Inferior parietal cortex (tissue), 1 donor: ENCODE measurements around the gene LNPEP.
"Not testable (repeated sequence)": the region's sequence is repeated elsewhere in the genome, so short reads cannot be mapped to it uniquely, and the experiment has no call there.

Experiments used
- DNase-seq: peaks from one replicate; pipeline ENCODE4 v3.0.0-alpha.2; 2016; ENCODE audit errors: extremely low spot score

LNPEP gene

DNA sequence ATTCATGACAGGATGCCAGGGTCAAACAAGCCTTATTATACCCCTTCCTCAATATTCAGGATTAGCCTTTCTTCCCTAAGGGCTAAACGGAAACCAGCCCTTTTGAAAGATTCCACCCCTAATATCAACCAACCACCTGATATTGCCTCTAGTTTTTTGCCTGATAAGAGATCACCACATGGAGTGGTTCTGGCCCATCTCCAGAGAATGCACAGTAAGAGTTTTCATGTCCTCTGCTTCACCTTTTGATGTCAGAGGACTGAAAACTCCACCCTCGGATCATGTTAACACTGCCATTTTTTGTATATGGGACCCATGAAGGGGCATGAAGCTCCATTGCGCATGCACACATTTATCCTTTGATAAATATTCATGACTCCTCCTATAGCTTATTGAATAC, 5.8 kb upstream of the LNPEP start:
- DNase-seq, result no peak

- DNase-seq, result no peak
These were observed 5.3 kb upstream of the LNPEP start for GRCh38 chr5:96930589-96930988.

DNA sequence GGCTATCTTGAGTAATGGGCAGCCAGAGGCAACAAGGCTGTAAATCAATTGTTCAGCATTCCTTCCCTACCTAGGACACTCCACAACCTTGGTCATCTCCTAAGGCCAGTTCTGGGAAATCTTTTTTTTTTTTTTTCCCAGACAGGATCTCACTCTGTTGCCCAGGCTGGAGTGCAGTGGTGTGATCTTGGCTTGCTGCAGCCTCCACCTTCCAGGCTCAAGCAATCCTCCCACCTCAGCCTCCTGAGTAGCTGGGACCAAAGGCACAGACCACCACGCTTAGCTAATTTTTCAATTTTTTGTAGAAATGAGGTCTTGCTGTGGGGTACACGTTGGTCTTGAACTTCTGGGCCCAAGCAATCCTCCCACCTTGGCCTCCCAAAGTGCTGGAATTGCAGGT, 4.8 kb upstream of the LNPEP start:
- DNase-seq, result not testable (repeated sequence)

GRCh38 chr5:96931605-96932004, 4.3 kb upstream of the LNPEP start:
- no peak for DNase-seq

DNA sequence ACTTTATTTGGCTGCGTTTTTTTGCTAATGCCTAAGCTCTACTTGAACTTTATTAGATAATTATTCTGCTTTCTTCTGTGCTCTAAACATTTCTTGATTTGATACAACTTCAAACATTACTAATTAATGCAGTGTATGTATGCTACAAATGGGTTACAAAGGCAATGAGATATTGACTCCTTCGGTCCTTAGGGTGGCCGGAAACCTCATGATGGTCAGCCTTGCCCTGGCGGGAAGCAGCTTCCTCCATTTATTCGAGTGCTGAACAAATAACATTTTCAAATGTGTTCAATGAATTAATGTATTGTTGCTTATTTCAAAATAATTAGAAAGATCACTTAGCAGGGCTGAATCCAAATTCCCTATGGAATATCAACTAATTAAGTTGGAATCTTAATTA, 3.9 kb upstream of the LNPEP start:
- no peak for DNase-seq

DNA sequence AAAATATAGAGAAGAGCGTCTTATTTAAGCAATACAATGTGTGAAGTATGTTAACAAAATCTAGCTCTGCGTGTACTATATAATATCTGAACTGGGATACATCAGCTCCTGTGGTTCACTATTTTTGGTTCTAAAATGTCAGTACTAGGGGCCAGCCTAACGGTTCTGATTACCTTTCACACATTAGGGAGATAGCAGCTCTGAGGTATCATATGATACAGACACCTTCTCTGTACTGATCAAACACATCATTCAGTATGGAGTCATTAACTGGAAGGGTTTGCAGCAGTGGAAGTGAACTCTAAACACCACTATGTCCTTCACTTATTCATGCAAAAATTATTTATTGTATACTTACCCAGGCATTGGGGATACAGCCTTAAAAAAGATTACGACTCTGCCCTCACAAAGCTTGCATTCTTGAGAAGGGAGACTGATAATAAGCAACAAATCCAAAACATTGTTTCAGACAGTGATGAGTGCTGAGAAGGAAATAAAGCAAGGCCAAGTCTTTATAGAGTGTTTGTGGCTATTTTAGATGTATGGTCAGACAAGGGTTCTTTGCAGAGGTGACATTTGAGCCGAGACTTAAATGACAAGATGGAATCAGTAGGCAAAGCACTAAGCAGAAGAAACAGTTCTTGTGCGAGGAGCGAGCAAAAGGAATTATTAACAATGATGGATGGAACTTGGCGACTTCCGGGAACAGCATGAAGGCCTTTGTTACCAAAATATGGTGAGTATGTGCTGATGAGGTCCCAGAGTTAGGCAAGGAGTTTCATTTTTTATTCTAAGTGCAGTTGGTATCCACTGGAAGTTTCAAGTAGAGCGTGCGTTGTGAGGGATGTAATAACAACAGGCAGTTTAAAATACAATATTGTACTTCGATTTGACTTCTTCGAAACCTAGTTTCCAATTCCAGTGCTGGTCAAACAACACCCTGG, 1.8 kb upstream of the LNPEP start:
- peak; percentile 43 for DNase-seq

DNA sequence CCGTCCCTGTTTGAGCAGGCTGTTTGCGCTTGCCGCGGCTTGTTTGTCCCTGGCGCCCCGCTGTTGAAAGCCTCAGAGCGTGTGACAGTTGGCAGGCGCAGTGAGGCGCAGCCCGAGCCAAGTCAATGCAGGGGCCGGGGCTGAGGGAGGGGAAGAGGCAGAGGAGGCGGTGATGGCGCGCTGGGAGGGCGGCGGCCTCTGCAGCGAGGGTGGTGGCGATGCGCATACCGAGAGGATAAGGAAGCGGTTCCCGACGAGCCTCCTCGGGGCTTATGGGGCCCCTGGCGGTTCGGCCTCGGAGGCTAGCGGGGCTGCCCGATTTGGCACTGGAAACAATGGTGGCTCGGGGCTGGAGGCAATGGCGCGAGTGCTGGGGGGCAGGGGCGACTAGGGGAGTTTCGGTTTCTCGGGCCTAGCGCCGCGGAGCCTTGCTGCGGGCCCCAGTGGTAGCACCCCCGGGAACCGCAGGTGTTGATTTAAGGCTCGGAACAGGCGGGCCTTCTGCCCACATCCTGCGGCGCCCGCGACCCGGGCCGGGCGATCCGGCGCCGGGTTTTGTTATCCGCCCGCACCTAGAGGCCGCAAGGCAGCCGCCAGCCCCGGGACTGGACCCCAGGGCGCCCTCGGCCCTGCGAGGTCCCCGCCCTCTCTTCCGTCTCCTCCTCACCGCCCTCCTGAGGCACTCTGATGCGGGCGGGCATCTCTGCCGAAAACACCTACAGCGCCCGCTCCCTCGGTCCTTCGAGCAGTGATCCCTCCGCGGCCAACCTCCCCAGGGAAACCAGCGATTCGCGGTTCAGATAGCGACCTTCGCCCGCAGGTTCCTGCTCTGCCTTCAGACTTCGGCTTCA, 947 bp upstream of the LNPEP start:
- DNase-seq, result peak; percentile 87

DNA sequence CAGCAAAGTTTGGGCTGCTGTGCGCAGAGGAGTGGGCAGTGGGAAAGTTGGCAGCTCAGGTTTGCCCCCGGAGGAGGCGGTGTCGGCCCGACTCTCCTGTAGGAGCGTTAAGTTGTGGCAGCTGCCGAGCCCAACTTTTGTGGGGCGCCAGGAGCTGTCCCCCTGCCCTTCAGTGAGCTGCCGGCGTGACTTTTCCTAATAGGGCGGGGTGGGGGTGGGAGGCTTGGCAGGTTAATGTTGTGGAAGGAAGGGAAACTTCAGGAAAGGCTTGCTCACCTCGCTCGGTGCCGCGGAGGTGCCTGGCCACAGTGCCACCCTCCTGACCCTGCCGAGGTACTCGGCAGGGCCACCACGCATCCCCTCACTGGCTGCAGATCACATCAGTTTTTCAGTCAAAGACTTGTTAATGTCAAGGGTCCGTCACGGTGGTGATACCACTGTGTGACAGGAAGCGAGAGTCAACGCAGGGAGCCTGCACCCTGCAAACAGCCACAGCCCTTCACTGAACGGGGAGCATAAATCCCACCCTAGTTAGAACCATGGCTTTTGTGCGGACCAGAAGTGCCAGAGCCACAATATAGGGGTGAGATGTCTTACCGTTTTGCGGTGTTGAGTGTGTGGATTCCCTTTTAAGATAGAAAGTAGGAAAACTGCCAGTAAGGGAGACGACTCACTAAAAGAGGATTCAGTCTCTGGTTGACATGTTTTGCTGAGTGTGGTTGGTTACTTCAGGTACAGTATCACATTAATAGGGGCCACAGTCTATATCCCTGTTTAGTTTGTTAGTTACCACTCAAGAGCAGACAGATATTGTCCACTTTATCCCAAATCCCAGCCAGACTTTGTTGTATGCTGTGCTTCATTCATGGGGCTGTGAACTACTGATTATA, 796 bp downstream of the LNPEP start:
- peak; percentile 59 for DNase-seq

- DNase-seq, result no peak
These were observed 4.7 kb downstream of the LNPEP start for GRCh38 chr5:96940586-96940985.

GRCh38 chr5:96941140-96941539, 5.3 kb downstream of the LNPEP start:
- DNase-seq, result no peak

GRCh38 chr5:96942078-96942477, 6.2 kb downstream of the LNPEP start:
- DNase-seq, result no peak

GRCh38 chr5:96942911-96943310, 7.0 kb downstream of the LNPEP start:
- DNase-seq, result no peak

DNA sequence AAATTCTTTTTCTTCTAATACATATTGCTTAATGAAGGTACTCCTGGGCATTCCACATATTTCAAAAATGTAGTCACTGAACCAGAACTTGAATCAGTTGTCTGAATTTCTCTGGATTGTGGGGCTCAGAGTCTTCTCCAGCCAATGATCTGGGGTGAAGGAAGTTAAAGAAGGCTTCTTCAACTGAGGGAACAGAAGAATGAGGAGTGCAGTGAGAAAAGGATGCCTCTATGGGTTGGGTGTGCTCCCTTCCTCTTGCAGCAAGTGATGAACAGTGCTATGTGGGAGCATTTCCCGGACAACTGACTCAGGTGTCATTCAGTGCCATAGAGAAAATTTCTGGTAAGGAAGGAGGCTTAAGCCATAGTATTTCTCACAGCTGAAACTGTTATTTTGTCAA, 7.9 kb downstream of the LNPEP start:
- DNase-seq, result no peak

GRCh38 chr5:96945144-96945897, 9.4 kb downstream of the LNPEP start:
- no peak for DNase-seq

GRCh38 chr5:96946381-96946780, 10.5 kb downstream of the LNPEP start:
- no peak for DNase-seq

DNA sequence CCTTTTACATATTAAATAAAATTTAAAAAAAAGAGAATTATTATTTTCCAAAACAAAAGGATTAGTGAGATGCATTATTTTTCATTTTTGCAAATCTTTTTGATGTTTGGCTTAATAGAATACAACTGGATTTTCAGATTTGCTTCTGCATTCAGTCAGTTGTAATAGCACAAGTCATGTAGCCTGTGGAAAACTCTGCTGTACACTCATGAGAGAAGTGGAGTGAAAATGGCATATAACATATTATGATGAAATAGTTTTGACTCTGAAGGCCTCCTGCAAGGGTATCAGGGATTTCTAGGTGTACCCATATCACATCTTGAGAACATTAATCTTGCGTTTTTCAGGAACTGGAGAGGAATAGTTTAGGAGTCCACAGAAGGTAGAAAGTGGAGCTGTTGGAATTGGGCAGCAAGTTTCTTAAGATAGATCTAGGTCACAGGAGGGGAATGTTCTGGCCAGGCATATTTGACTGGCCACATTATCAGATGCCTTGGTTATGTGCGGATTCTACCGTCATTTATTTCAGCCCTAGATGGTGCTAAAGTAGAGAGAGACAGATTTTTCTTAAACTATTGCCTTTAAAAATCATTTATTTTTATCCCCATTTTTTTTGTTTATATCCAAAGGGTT, 16.4 kb downstream of the LNPEP start:
- no peak for DNase-seq

GRCh38 chr5:96952974-96953730, 17.3 kb downstream of the LNPEP start:
- no peak for DNase-seq

GRCh38 chr5:96957254-96958049, 21.6 kb downstream of the LNPEP start:
- no peak for DNase-seq

GRCh38 chr5:96958977-96959376, 23.1 kb downstream of the LNPEP start:
- no peak for DNase-seq
